KOPT-K1 (cell line): ENCODE data around the gene MACROD2.

Experiments
- H3K27ac ChIP-seq: fragments of 200-600 bp; sonication (generic); 2 replicates; pipeline ENCODE4 v1.5.1; 2016; ENCODE audit warnings: antibody characterized with exemption, mild to moderate bottlenecking, low read depth, low read length; ENCODE audit not compliant: poor library complexity, severe bottlenecking
- H3K36me3 ChIP-seq: fragments of 200-600 bp; sonication (generic); 2 replicates; pipeline ENCODE4 v1.5.1; 2017; ENCODE audit warnings: antibody characterized with exemption, mild to moderate bottlenecking, low read length, moderate library complexity; ENCODE audit not compliant: insufficient read depth
- H3K9me3 ChIP-seq: fragments of 200-600 bp; sonication (generic); 2 replicates; pipeline ENCODE4 v1.5.1; 2017; ENCODE audit warnings: antibody characterized with exemption, low read length, mild to moderate bottlenecking; ENCODE audit not compliant: insufficient read depth, poor library complexity, severe bottlenecking

The MACROD2 gene

DNA sequence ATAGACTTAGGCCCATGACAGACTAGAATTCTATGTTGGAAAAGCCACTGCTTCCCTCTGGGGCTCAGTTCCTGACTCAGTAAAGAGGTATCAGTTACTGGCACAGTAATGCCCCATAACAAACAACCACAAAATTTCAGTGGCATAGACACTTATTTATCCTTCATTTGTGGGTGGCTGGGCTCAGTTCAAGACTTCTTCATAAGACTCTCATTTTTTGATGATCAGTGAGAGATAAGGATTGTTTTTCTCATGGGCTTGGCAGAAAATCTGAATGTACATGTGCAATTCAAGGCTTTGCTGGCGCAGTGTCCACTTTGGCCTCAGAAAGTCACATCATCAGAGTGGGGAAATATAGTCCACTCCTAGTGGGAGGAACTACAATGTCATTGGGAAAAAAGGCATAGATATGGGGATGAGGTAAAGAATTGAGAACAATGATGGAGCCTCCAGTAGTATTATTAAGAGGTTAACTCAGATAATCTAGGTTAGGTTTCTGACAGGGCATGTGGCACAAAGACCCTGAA, 726.7 kb downstream of the MACROD2 start:
- H3K9me3 ChIP-seq, result no peaks in the 10 kb centered on the region
- no peaks in the 10 kb centered on the region for H3K36me3 ChIP-seq
- H3K27ac ChIP-seq, result no peak overlapping the region

DNA sequence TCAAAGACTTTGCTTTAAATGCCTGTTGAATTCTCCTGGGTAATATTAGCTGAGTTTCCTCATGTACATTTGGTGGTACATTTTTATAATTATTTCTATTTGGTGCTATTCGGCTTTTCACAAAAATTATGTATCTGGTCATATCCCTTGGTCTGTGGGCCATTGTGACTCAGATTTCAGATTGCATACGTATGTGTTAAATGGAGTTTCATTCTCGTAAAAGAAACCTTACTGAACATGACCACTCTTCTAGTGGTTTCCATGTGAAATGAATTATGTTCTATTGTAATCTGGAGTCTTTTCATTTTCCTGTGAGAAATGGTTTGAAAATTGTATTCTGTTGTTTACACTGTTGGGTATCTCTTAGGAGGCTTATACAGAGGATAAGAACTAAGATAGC, 728.3 kb downstream of the MACROD2 start:
- Histone ChIP-seq H3K27ac (no peak overlapping the region), H3K36me3 (no peaks in the 10 kb centered on the region), H3K9me3 (no peaks in the 10 kb centered on the region)

DNA sequence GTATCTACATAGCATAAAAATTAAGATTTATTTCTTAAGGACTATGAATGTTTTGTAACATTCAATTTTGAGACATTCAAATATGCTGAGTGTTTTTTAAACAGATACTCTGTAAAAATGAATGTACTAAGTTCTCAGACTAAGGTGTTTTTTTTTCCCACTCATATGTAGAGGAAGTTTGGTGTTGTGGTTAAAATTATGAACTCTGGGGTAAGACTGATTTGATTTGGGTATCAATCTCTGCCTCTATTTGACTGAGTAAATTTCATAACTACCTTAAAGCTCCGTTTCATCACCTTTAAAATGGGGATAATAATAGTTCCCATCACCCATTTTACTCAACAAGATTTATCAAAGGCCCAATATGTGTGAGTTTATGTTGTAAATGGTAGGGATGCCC, 728.7 kb downstream of the MACROD2 start:
- Histone ChIP-seq H3K36me3 (no peaks in the 10 kb centered on the region), H3K27ac (no peak overlapping the region)

DNA sequence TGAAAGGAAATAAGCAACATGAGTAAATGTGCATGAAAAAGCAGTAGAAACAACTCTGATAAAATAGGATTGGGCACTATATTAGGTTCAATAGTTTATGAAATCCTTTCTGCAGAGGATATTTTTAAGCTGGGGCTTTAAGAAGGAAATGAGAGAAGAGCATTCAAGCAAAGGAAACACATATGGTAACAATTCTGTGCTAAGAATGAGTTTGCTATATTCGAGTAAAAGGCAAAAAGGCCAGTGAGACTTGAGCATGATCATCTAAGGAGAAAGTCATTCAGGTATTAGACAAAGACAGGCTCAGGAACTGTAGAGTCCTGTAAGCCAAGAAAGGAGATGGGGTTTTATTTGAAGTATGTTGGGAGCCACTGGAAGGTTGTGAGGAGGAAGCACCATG, 729.2 kb downstream of the MACROD2 start:
- H3K36me3 ChIP-seq, result no peaks in the 10 kb centered on the region
- H3K27ac ChIP-seq, result no peak overlapping the region
- no peaks in the 10 kb centered on the region for H3K9me3 ChIP-seq

More for the DNA sequence above, 728.7 kb downstream of the MACROD2 start:
- H3K9me3 ChIP-seq, result no peaks in the 10 kb centered on the region

DNA sequence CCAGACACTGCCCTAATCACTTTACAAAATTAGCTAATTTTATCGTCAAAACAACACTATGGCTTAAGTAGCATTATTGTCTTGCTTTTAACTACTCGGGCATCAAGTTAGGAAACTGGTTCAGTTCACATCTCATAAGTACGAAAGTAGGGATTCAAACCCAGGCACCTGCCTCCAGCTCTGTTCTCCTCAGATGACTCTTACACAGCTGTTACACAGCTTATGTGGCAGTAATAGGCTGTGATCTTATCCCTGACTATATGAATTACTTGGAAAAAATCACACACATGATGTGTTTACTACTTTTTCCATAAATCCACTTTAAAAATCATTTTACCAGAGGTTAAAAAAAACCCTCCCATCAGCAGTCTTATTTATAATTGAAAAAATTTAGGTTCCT, 731.3 kb downstream of the MACROD2 start:
- no peaks in the 10 kb centered on the region for H3K36me3 ChIP-seq
- no peak overlapping the region for H3K27ac ChIP-seq
- H3K9me3 ChIP-seq, result no peaks in the 10 kb centered on the region

DNA sequence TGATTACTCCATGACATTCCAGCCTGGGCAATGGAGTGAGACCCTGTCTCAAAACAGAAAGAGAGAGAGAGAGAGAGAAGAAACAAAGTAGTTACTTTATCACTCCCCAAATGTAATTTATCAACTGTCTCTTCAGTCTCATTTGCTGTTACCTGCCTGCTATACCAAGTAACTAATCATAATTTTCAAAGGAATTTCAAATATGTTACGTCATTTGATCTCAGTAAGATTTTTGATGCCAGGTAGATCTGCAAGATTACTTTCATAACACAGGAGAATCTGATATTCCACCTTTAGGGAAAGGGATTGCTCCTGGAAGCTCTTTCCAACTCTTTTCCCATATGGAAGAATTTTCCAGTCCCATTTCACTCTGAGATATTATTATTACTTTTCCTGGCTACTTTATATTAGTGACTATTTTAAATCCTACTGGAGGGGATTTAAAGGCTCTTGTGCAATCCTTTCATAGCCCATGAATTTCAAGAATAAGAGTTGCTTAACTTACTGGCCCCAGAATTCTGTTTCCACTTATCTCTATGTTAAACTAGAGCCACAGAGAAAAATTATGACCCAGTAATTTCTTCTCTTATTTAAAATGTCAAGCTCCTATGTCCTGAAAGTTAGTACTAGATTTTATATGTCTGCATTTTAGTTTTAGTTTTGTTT, 732.3 kb downstream of the MACROD2 start:
- Histone ChIP-seq H3K27ac (no peak overlapping the region), H3K36me3 (no peaks in the 10 kb centered on the region), H3K9me3 (no peaks in the 10 kb centered on the region)

DNA sequence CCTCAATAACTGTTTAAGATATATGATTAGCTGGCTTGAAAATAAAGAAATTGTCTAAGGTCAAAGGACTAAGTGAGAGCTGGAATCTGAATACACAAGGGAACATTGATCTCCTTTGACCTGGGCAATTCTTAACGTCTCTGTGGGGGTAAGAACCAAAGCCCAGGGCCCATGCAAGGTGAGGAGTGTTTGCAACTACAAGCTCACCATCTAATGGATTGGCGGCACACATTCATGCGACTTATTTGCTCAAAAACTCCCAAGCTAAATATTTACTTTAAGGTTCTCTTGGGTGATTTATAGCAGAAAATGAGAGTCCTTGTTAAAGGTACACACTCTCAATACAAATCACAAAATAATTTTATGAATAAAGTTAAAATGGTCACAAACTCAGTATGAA, 734.1 kb downstream of the MACROD2 start:
- Histone ChIP-seq H3K9me3 (no peaks in the 10 kb centered on the region), H3K36me3 (no peaks in the 10 kb centered on the region), H3K27ac (no peak overlapping the region)

DNA sequence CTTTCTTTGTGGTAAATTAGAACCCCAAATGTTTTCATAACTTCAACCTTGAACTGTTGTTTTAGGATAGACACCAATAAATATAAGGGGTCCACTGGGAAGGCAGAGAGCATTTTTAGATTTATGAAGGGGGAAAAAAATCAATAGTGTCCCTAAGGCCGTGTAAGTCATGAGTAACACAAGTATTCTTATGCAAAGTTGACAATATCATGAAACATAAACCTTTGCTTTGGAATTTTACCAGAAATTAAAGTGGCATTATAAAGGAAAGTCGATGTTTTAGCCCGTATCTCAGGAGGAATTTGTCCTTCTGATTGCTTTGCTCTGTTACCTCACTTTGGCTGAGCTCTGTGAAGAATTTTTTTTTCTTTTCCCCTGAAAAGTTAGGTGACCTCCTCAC, 737.0 kb downstream of the MACROD2 start:
- no peaks in the 10 kb centered on the region for H3K9me3 ChIP-seq
- no peaks in the 10 kb centered on the region for H3K36me3 ChIP-seq
- no peak overlapping the region for H3K27ac ChIP-seq

DNA sequence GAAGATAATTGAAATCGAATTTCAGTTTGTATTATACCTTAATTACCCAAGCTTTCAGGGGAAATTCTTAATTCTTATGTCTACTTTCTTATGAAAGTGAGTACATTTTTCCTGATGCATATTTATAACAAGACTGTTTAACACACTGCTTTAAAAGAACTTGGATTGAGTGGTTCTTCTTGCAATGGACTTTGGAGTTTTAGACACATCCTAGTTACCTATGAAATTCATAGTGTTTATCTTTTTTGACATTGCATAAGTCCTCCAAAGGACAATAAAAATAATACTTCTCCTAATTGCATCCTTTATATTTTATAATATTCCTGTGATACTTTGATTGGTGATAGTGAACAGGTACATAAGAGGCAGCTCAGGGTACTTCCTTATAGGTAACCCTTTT, 737.7 kb downstream of the MACROD2 start:
- Histone ChIP-seq H3K27ac (no peak overlapping the region), H3K36me3 (no peaks in the 10 kb centered on the region), H3K9me3 (no peaks in the 10 kb centered on the region)

DNA sequence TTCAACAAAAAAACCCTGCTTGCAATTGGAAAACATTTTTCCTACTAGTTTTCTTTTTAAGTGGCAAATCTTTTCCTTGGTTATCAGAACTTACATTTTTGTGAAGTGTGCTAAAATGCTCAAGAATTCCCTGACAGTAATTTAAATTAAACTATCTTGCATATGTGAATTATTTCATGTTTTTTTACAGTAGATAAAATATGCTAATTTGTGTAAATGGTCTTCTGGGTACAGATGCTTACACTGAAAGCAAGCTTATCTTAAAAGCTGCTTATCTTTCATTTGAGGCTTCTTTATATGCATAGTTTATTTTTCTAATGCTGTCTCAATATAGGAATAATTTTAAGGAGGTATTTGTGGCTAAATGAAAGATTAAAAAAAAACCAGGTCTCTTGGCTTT, 745.1 kb downstream of the MACROD2 start:
- Histone ChIP-seq H3K36me3 (no peaks in the 10 kb centered on the region), H3K9me3 (no peaks in the 10 kb centered on the region), H3K27ac (no peak overlapping the region)

DNA sequence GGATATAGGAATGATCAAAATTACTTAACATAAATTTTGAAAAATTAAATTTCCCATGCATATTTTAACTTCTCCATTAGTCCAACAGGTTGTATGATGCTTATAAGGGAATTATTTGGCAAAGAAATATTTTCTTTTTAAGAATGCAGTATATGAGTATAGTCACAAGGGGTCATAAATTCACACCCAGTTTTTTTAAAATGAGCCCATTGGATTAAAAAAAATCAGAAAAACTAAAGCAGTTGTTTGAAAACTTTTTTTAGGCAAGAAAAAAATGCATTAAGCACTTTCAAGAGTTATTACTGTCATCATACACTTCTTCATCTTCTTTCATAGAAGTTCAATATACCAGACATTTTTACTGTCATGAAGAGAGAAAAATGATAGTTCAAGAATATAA, 746.3 kb downstream of the MACROD2 start:
- H3K9me3 ChIP-seq, result no peaks in the 10 kb centered on the region
- H3K27ac ChIP-seq, result no peak overlapping the region
- no peaks in the 10 kb centered on the region for H3K36me3 ChIP-seq

DNA sequence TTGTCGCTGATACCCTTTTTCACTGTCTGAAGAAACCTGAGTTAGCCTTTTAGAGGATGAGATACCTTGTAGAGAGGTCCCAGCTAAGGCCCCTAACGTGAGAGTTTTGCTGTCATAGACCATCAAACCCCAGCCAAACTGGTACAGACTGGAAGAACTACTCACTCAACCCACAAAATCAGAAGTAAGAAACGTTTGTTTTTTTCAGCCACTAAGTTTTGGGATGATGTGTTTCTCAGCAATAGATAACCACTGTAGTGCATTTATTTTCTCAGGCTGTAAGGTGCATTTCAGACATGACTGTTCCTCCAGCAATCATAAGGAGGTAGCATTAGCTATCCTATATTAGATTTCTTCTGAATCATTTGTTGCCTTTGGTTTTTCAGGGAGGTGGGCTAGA, 749.4 kb downstream of the MACROD2 start:
- H3K27ac ChIP-seq, result no peak overlapping the region
- H3K9me3 ChIP-seq, result no peaks in the 10 kb centered on the region

DNA sequence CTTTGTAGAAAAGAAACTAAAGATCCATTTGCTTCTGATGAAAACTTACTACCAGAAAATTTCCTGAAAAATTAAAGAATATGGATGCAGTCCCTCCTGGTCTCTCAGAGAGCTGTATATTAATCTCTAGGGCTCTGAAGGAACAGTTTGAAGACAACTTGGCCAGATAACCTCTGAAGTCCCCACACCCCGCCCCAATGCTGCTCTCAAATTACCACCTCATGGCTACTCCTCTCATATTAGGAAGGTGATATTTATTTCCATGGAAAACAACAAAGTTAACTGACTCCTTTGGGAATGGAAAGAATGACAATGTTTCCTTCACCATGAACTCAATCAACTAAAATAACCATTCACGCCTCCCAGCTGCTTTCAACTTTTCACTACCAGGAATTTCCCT, 750.5 kb downstream of the MACROD2 start:
- no peak overlapping the region for H3K27ac ChIP-seq
- H3K36me3 ChIP-seq, result no peaks in the 10 kb centered on the region
- no peaks in the 10 kb centered on the region for H3K9me3 ChIP-seq

More for the DNA sequence above, 749.4 kb downstream of the MACROD2 start:
- no peaks in the 10 kb centered on the region for H3K36me3 ChIP-seq

DNA sequence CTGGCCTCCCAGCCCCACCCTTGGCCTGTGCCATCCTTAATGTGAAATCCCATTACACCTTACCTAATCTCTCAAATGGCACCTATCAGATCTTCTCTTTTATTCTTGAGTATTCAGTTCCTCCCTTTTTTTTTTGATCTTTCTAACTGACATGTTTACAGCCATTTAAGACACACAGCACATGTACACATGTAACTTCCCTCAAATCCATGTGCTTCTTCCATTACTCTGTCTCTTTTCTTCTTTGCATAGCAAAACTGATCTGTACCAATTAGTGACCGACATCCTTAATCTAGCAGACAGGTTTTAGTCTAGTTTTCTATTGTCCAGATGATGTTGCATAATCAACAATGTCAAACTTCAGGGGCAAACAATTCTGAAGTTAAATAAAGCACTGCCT, 755.9 kb downstream of the MACROD2 start:
- no peak overlapping the region for H3K27ac ChIP-seq
- no peaks in the 10 kb centered on the region for H3K9me3 ChIP-seq
- no peaks in the 10 kb centered on the region for H3K36me3 ChIP-seq

DNA sequence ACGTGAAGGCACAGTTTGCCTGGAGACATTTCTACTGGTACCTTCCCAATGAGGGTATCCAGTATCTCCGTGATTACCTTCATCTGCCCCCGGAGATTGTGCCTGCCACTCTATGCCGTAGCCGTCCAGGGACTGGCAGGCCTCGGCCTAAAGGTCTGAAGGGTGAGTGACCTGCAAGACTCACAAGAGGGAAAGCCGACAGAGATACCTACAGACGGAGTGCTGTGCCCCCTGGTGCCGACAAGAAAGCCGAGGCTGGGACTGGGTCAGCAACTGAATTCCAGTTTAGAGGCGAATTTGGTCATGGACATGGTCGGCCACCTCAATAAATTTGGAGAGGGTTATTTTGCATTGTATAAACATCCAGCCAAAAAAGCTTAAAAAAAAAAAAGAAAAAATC, 762.4 kb downstream of the MACROD2 start:
- no peak overlapping the region for H3K27ac ChIP-seq
- no peaks in the 10 kb centered on the region for H3K36me3 ChIP-seq
- no peaks in the 10 kb centered on the region for H3K9me3 ChIP-seq

DNA sequence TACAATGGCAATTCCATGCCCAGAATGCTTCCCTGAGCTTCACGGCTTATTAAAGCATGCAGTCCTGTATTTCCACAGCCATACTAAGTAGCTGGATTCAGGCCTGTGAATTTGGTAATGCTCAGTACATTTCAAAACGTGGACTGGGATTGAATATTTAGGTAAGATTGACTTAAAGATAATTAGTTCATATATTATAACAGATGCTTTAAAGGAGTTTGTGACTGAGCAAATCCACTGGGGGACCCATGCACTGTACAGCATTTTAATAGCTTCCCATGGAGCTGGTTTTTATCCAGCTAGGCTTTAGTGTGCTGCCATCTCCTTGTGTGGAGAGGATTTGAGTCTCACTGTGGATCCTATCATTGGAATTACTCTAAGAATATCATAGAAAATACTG, 763.0 kb downstream of the MACROD2 start:
- Histone ChIP-seq H3K27ac (no peak overlapping the region), H3K36me3 (no peaks in the 10 kb centered on the region), H3K9me3 (no peaks in the 10 kb centered on the region)
